ENCODE results near the gene AFF1.
"Not testable (repeated sequence)": the region's sequence is repeated elsewhere in the genome, so short reads cannot be mapped to it uniquely, and the experiment has no call there.

The AFF1 gene

GRCh38 chr4:86980230-86980629 lies 45.4 kb downstream of the AFF1 start:
- no peak for DNase-seq (ENCODE audit: low read depth in 2 of 2)

GRCh38 chr4:86981789-86982188 lies 47.0 kb downstream of the AFF1 start:
- DNase-seq (ENCODE audit: low read depth in 2 of 2), result no peak

DNA sequence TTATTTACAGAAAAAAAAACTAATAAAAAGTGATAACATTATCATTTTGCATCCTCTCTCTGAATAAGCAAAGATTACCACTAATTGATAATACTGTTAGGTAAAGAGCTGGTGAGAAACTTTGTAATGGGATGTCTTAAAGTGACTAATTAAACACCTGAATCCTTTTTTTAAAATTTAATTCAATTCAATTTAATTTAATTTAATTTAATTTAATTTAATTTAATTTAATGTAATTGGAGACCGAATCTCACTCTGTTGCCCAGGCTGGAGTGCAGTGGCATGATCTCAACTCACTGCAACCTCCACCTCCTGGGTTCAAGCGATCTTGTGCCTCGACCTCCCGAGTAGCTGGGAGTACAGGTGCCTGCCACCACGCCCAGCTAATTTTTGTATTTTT lies 51.0 kb downstream of the AFF1 start:
- DNase-seq (ENCODE audit: low read depth in 2 of 2), result not testable (repeated sequence)

- not testable (repeated sequence) for DNase-seq (ENCODE audit: low read depth in 2 of 2)
These were observed 54.8 kb downstream of the AFF1 start for GRCh38 chr4:86989658-86990057.

DNA sequence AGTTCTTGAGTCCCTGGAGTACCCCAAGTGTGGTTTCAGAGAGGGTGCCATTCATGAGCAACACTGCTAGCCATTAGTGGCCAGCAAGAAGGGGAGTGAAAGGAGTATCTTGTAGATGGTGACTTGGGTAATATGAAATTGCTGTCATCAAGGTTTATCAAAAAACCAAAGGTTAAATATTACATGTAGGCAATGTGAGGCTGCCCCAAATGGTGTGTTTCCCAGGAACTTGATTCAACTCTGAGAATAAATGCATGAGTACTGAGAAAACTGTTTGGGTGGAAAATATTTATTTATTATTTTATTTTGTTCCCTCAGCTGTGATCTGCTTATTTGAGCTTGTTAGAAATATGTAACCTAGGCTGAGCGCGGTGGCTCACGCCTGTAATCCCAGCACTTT lies 55.7 kb downstream of the AFF1 start:
- DNase-seq (ENCODE audit: low read depth in 2 of 2), result no peak

DNA sequence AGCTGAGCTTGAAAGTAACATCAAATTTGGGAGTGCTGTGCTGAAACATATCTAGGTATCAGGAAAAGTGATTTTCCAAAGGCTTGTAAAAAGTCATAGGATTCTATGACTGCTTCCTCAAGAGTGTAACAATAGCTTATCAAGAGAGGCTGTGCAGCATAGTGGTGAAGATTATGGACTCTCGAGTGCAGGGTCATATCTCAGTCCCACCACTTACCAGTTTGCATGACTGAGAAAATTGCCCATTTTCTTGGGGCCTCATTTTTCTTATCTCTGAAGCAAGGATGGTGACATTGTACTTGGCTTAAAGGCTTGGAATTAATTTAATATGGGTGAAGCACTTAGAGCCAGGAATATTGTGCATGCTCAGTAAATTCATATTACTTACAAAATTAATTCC lies 57.2 kb downstream of the AFF1 start:
- DNase-seq (ENCODE audit: low read depth in 2 of 2), result no peak

GRCh38 chr4:86993909-86994681 lies 59.3 kb downstream of the AFF1 start:
- no peak for DNase-seq (ENCODE audit: low read depth in 2 of 2)

GRCh38 chr4:86994686-86995085 lies 59.9 kb downstream of the AFF1 start:
- no peak for DNase-seq (ENCODE audit: low read depth in 2 of 2)

DNA sequence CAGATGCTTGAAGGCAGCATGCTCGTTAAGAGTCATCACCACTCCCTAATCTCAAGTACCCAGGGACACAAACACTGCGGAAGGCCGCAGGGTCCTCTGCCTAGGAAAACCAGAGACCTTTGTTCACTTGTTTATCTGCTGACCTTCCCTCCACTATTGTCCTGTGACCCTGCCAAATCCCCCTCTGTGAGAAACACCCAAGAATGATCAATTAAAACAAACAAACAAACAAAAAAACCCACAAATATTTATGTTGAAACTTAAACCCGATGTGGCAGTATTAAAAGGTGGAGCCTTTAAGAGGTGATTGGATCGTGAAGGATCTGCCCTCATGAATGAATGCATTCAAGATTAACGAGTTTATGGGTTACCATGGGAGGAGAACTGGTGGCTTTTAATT lies 61.7 kb downstream of the AFF1 start:
- not testable (repeated sequence) for DNase-seq (ENCODE audit: low read depth in 2 of 2)

DNA sequence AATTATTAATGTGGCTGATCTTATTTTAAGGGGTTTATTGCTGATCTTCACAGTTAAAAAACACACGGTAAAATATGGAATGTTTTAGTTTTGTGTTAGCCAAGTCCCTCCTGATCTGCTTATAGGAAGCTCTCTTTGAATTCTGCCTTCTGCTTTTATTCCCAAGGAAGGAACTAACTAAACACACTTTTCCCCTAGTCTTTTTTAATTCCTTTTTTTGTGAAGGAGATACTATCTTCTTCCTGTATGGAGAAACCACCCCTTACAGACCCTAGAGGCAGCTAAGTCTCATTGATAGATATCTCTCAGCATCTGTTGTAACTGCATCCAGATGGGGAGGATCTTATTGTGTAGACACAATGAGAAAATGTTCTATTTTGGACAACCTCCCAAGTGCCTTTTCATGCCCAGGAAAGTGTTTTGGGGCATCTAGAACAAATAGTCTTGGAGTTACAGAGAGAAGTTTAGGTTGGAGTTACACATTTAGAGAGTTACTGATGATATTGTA lies 64.4 kb downstream of the AFF1 start:
- no peak for DNase-seq (ENCODE audit: low read depth in 2 of 2)

DNA sequence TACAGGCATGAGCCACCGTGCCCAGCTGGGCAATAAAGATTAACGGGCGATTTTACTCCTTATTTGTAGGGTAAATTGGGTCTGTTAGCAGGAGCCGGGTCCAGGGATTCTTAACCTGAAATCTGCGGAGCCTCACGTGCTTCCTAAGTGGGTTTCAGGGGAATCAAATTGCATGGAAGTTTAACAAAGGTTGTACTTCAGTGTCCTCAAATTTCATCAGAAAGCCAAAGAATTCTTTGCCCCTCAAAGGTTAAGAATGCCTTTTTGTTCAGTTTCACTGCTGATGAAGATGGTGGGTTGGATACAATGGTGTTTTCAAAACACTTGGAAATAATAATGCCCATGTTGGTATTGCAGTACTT lies 67.9 kb downstream of the AFF1 start:
- DNase-seq (ENCODE audit: low read depth in 2 of 2), result no peak

GRCh38 chr4:87003266-87003665 lies 68.5 kb downstream of the AFF1 start:
- DNase-seq (ENCODE audit: low read depth in 2 of 2), result no peak

DNA sequence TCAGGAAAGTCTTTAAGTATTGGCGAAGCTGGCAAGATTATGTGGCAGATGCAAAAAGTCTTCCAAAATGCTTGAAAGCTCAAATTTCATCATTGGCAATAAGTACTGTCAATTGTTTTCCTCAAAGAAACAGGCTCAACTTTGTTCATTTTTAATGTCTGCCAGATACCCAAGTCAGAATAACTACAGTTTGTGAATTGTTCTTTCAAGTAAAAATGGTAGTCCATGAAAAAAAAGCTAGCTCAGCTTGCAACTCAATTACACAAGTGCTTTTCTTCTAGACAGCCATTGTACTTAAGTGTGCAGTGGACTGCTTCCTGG lies 70.5 kb downstream of the AFF1 start:
- DNase-seq (ENCODE audit: low read depth in 2 of 2), result no peak

- no peak for DNase-seq (ENCODE audit: low read depth in 2 of 2)
These were observed 71.0 kb downstream of the AFF1 start for GRCh38 chr4:87005690-87006425.

DNA sequence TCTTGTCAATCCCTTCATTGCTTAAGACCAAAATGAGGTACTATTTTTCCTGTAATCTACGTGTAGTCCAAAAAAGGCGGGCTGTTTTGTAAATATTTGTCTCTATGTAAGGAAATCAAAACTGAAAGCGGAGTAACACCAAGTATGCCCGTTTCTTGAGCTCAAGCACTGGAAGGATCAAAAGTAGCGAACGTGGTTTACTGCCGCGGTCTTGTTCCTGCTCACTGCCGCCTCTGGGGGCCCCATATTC lies 71.5 kb downstream of the AFF1 start:
- DNase-seq (ENCODE audit: low read depth in 2 of 2), result peak in 1 of 2 experiments; percentile 66

DNA sequence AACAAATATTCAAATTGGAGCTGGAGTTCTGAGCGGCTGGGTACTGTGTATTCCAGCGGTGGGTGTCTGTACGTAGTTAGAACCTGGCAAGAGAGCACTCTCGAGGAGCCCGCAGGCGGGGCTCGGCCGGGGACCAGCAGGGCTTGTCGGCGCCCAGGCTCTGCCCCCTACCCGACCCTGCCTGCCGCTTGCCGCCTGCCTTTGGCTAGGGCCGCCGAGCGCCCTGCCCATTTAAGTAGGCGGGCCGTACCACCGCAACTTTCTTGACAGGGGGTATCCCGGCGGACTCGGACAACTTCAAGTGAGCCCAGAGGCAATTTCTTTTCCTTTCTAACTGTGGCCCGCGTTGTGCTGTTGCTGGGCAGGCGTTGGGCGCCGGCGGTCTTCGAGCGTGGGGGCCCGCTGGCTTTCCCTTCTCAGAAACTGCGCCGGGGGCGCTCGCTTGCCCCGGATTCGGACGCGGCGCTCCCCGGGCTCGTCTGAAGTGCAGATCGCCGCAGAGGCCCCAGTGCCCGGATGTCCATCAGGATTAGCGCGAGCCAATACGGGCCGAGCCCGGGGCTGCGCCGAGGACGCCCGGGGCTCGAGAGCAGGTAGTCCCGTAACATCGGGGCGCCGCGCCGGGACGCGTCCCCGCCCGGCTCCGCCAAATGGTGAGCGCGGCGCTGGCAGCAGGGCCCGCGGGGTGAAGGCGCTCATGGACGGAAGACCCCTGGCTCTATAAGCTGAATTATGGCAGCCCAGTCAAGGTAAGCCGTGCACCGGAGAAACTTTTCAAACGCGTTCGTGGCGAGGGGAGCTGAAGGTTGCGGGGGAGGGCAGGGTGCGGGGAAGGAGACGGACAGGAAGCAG lies 72.1 kb downstream of the AFF1 start:
- DNase-seq (ENCODE audit: low read depth in 2 of 2), result peak; percentile 80 to 83

DNA sequence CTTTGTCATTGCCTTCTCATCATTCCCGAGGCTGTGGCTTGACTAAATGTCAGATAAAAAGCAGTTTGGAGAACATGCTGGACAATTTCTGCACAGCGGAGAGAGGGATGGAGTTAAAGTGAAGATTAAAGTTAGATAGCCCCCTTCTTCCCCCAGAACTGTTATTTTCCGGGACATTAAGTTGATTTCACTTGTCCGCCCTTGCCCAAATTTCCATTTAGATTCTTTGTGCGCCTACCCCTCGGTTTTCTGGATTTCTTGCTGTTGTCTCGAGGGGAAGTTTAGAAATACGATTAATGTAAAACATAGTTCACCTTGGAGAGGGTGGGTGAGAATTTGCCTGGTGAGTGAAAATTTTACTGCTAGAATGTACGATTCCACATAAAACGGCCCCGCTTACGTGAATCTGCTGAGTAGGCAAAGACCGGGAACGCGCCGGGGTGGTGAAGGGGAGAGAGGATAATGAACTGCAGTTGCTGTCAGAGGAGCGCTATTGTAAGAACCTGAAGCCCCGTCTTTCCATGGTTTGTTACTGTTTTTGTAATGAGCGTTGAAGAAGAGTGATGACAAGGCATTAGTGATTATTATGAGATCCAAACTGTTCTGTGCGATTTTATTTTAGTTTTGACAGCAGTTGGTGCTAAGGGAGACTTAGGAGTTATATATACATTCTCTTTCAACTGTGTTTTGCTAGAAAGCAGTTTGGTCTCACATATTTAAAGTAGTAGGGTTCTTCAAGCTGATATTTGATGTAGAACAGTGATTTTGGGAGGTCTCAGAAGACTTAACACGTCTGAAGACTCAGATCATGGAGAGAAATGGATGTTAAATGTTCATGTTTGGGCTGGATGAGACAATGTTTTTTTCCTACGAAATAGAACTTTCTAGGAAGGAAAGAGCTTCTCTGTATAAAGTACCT lies 73.0 kb downstream of the AFF1 start:
- peak in 1 of 2 experiments; percentile 11 for DNase-seq (ENCODE audit: low read depth in 2 of 2)

- no peak for DNase-seq (ENCODE audit: low read depth in 2 of 2)
These were observed 74.4 kb downstream of the AFF1 start for GRCh38 chr4:87009095-87009648.

DNA sequence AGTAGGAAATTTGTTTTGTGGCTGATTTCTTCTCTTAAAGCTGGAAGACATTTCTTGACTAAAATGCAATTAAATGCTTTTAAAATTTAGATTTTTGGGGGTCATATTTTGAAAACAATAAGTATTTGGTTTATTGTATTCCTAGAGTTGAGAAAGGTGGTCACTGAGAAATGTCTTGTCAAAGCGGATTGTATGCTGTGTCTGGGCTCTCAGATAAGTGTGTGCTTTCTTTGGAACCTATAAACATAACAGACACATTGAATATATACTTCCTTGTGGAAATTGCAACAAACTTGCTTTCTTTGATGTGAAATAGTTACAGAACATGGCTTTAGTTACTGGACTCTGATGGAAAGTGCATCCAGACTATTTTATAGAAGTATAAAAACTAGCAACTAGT lies 75.4 kb downstream of the AFF1 start:
- no peak for DNase-seq (ENCODE audit: low read depth in 2 of 2)

- peak in 1 of 2 experiments; percentile 33 for DNase-seq (ENCODE audit: low read depth in 2 of 2)
These were observed 76.7 kb downstream of the AFF1 start for GRCh38 chr4:87011340-87012034.

Data from fibroblast of skin of left biceps (primary cell).